ENCODE measurements around the gene LKAAEAR1.

LKAAEAR1 gene

DNA sequence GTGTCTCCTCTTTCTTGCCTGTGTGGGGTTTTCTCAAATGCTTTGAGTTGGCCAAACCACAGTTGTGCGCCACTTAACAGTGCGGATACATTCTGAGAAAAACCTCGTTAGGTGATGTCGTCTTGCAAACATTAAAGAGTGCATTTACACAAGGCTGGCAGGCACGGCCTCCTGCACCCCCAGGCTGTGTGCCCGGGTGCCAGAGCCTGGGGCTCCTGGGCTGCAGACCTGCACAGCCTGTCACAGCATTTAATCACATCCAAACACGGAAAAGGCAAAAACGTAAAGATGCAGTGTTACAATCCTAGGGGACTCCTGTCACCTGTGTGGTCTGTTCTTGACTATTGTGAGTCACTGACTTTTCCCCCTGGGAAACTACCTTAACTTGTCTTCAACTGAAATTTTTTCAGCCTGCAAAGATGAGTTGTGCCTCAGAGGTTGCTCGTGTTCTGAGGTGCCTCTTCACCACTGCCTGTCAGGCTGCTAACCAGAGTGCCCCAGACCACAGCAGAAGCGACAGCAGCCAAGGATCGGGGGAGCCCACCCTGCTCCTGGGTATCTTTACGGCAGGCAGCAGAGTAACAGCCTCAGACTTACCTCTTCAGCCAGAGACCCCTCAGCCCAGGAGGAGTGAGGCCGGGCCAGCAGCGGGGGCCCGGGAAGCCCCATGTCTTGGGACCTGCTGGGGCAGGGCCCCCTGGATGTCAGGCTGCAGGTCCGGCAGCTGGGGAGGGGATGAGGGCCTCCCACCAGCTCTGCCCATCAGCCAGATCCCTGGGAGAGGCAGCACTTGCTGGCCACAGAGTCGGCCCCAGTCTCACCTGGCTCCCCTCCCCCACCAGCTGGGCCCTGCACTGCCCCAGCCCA, 48.9 kb downstream of the LKAAEAR1 start:
- peak; percentile 45 for DNase-seq

DNA sequence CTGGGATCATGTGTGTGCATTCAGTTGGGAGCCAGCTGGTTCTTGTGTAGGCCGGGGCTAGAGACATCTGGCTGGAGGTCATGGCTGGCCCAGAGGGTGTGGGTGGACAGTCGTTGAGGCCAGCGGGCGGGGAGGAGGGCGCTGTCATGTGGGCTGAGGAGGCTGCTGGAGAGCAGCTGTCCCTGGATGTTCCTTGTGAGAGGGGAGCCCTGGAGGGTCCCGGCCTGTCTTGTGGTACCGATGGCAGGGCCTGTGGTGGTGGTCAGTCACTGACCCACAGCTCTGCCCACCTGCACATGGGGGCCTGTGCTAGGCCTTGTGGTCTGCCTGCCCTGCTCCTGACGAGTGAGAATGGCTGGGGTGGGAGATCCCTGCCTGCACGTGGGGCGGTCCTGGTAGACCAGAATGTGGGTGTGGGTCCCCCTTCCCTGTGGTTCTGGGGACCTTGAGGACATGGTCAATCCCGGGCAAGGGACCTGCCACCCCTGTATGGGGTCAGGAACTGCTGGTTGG, 50.2 kb downstream of the LKAAEAR1 start:
- no peak for DNase-seq
